Neural cell (in vitro differentiated cells): Measurements from ENCODE around the gene ZNF583.
A peak's percentile ranks its signal among the peaks of the same experiment; 100 is the strongest.

Experiments used
- EP300 ChIP-seq: fragments of 450-650 bp; conservative IDR thresholded peaks from 2 replicates; pipeline ENCODE4 v1.6.1; 2014; ENCODE audit warnings: antibody characterized with exemption, mild to moderate bottlenecking, moderate library complexity; ENCODE audit not compliant: poor library complexity, severe bottlenecking
- MXI1 ChIP-seq: fragments of 450-650 bp; conservative IDR thresholded peaks from 2 replicates; pipeline ENCODE4 v1.6.1; 2014; ENCODE audit warnings: antibody characterized with exemption, mild to moderate bottlenecking; ENCODE audit not compliant: poor library complexity, severe bottlenecking
- POLR2AphosphoS5 ChIP-seq: IDR thresholded peaks from 2 replicates; pipeline ENCODE4 v1.6.1; 2012
- TF ChIP-seq, protein P1 (sequence below): fragments of 450-650 bp; IDR thresholded peaks from 2 replicates; pipeline ENCODE4 v1.5.1; 2014; ENCODE audit warnings: antibody characterized with exemption, mild to moderate bottlenecking, moderate library complexity; ENCODE audit not compliant: poor library complexity, severe bottlenecking
- TF ChIP-seq, protein P2 (sequence below): IDR thresholded peaks from 2 replicates; pipeline ENCODE4 v1.6.1; 2012; ENCODE audit warnings: borderline replicate concordance

DNA sequence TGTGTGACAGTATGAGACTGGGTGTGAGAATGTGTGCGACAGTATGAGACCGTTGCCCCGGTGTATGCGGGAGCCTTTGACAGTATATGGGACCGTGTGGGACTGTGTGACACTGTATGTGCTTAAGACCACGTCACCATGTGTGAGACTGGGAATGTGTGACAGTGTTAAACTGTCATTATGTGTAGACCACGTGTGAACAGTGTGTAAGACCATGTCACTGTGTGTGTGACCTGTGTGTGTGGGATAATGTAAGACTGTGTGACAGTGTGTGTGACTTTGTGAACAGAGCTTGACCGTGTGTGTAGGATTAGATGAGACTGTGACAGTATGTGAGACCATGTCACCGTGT lies 549 bp downstream of the ZNF583 start:
- TF ChIP-seq, protein P1, sequence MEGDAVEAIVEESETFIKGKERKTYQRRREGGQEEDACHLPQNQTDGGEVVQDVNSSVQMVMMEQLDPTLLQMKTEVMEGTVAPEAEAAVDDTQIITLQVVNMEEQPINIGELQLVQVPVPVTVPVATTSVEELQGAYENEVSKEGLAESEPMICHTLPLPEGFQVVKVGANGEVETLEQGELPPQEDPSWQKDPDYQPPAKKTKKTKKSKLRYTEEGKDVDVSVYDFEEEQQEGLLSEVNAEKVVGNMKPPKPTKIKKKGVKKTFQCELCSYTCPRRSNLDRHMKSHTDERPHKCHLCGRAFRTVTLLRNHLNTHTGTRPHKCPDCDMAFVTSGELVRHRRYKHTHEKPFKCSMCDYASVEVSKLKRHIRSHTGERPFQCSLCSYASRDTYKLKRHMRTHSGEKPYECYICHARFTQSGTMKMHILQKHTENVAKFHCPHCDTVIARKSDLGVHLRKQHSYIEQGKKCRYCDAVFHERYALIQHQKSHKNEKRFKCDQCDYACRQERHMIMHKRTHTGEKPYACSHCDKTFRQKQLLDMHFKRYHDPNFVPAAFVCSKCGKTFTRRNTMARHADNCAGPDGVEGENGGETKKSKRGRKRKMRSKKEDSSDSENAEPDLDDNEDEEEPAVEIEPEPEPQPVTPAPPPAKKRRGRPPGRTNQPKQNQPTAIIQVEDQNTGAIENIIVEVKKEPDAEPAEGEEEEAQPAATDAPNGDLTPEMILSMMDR, result no peak
- TF ChIP-seq EP300 (no peak), POLR2AphosphoS5 (no peak), MXI1 (peak; percentile 35)
- TF ChIP-seq, protein P2, sequence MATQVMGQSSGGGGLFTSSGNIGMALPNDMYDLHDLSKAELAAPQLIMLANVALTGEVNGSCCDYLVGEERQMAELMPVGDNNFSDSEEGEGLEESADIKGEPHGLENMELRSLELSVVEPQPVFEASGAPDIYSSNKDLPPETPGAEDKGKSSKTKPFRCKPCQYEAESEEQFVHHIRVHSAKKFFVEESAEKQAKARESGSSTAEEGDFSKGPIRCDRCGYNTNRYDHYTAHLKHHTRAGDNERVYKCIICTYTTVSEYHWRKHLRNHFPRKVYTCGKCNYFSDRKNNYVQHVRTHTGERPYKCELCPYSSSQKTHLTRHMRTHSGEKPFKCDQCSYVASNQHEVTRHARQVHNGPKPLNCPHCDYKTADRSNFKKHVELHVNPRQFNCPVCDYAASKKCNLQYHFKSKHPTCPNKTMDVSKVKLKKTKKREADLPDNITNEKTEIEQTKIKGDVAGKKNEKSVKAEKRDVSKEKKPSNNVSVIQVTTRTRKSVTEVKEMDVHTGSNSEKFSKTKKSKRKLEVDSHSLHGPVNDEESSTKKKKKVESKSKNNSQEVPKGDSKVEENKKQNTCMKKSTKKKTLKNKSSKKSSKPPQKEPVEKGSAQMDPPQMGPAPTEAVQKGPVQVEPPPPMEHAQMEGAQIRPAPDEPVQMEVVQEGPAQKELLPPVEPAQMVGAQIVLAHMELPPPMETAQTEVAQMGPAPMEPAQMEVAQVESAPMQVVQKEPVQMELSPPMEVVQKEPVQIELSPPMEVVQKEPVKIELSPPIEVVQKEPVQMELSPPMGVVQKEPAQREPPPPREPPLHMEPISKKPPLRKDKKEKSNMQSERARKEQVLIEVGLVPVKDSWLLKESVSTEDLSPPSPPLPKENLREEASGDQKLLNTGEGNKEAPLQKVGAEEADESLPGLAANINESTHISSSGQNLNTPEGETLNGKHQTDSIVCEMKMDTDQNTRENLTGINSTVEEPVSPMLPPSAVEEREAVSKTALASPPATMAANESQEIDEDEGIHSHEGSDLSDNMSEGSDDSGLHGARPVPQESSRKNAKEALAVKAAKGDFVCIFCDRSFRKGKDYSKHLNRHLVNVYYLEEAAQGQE, result no peak
